Measurements from ENCODE around the gene TGM1.

Gene TGM1

DNA sequence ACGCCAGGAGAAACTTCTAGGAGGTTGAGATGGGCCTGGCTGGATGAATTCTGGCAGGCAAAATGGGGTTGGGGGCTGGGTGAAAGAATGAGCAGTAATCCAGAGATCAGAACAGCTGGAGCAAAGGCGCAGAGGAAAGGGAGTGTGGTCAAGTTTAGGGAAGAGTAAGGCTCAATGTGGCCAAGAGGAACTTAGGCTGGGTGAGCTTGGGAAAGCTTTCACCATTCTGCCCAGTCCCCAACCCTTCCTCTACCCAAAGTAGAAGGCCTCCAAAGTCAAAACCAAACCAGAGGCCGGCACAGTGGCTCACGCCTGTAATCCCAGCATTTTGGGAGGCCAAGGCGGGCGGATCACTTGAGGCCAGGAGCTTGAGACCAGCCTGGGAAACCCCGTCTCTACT is 18.7 kb upstream of the TGM1 start:
- Histone ChIP-seq H3K4me3 (ENCODE audit: low read depth, low read length) (no peak overlapping the region), H3K9me3 (ENCODE audit: control insufficient read depth, insufficient read depth, low read depth, low read length) (no peaks in the 10 kb centered on the region), H3K27ac (ENCODE audit: extremely low read depth, low read depth, low read length) (no peak overlapping the region), H3K36me3 (ENCODE audit: control insufficient read depth in 2 of 2, insufficient read depth in 1 of 2, low read length in 2 of 2) (no peaks in the 10 kb centered on the region), H3K4me1 (ENCODE audit: control insufficient read depth, insufficient read depth, low read length) (no peaks in the 10 kb centered on the region)
- ChIA-PET POLR2A (interaction anchor here (2.9 kb wide), 1 partner anchor 10 kb away, joined by 14 read pairs; the partner anchor contains the start of gene RABGGTA), CTCF (interaction anchor here (1.4 to 1.5 kb wide), 2 partner anchors 11 to 16 kb away, joined by 4 read pairs; partner anchors contain the start of gene RABGGTA)
- no peak for TF ChIP-seq ZNF623 (tag by site-specific recombination; IDR thresholded peaks at IDR 0.05)
- no peak for TF ChIP-seq ZNF785 (tag by site-specific recombination; IDR thresholded peaks at IDR 0.05)
- TF ChIP-seq, protein P1, sequence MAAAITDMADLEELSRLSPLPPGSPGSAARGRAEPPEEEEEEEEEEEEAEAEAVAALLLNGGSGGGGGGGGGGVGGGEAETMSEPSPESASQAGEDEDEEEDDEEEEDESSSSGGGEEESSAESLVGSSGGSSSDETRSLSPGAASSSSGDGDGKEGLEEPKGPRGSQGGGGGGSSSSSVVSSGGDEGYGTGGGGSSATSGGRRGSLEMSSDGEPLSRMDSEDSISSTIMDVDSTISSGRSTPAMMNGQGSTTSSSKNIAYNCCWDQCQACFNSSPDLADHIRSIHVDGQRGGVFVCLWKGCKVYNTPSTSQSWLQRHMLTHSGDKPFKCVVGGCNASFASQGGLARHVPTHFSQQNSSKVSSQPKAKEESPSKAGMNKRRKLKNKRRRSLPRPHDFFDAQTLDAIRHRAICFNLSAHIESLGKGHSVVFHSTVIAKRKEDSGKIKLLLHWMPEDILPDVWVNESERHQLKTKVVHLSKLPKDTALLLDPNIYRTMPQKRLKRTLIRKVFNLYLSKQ (tag by site-specific recombination; IDR thresholded peaks at IDR 0.05; ENCODE audit: borderline replicate concordance), result no peak
- TF ChIP-seq ZNF140 (tag by site-specific recombination; IDR thresholded peaks at IDR 0.05), result no peak
- TF ChIP-seq SP3 (tag by site-specific recombination; IDR thresholded peaks at IDR 0.05), result no peak
- no peak for TF ChIP-seq ZNF175 (tag by site-specific recombination; IDR thresholded peaks at IDR 0.05)
- TF ChIP-seq ZNF202 (tag by site-specific recombination; IDR thresholded peaks at IDR 0.05; ENCODE audit: borderline replicate concordance), result no peak
- TF ChIP-seq ZNF549 (tag by site-specific recombination; IDR thresholded peaks at IDR 0.05), result no peak
- no peak for TF ChIP-seq ZBTB48 (tag by site-specific recombination; IDR thresholded peaks at IDR 0.05)
- TF ChIP-seq ZNF670 (tag by site-specific recombination; IDR thresholded peaks at IDR 0.05; ENCODE audit: low read depth), result no peak
- TF ChIP-seq ZEB2 (tag by site-specific recombination; IDR thresholded peaks at IDR 0.05), result no peak
- no peak for TF ChIP-seq ZNF701 (tag by site-specific recombination; IDR thresholded peaks at IDR 0.05)
- TF ChIP-seq ZNF747 (tag by site-specific recombination; IDR thresholded peaks at IDR 0.05), result no peak

DNA sequence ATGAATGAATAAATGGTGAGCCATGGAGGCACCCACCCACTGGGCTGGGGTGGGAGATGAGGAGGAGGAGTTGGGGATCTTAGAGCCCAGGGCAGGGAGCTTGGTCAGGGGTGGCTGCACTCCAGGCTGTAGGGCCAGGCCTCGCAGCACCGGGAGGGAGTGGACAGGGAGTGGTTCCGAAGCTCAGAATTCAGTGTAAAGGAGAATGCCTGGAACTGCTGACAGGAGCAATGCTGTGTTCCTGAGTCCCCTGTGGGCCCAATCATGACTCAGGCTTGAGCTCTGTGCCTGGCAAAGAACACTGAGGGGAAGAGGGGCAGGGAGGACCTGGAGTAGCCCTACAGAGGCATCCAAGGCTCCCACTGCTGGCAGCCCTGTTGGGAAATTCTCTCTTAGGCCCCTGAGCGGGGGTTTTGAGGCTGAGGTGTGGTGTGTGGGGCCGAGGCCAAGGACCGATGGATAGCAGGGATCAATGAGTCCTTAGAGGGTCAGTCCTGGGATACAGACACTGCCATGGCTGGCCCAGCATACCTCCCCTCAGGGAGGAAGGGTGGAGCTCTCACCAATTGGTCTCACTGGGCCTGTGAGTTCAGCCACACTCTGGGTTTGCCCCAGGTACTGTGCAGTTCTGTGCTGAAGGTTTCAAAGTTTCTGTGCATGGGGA is 18.0 kb upstream of the TGM1 start:
- Histone ChIP-seq H3K4me3 (ENCODE audit: low read depth, low read length) (no peak overlapping the region), H3K4me1 (ENCODE audit: control insufficient read depth, insufficient read depth, low read length) (no peaks in the 10 kb centered on the region), H3K36me3 (ENCODE audit: control insufficient read depth in 2 of 2, insufficient read depth in 1 of 2, low read length in 2 of 2) (no peaks in the 10 kb centered on the region), H3K27ac (ENCODE audit: extremely low read depth, low read depth, low read length) (no peak overlapping the region), H3K9me3 (ENCODE audit: control insufficient read depth, insufficient read depth, low read depth, low read length) (no peaks in the 10 kb centered on the region)
- POLR2A ChIA-PET, result interaction anchor here (0.5 to 2.9 kb wide), 2 partner anchors 10 to 810 kb away, joined by 3 to 14 read pairs; partner anchors contain the start of gene RABGGTA
- TF ChIP-seq ZNF837 (tag by site-specific recombination; IDR thresholded peaks at IDR 0.05) (no peak), ZNF747 (tag by site-specific recombination; IDR thresholded peaks at IDR 0.05) (no peak), KLF7 (tag by site-specific recombination; IDR thresholded peaks at IDR 0.05; ENCODE audit: borderline replicate concordance) (no peak), ZNF223 (tag by site-specific recombination; IDR thresholded peaks at IDR 0.05) (no peak), ZNF658 (tag by site-specific recombination; IDR thresholded peaks at IDR 0.05) (no peak), GLI4 (tag by site-specific recombination; IDR thresholded peaks at IDR 0.05) (no peak), ZFHX2 (tag by site-specific recombination; conservative IDR thresholded peaks at IDR 0.05) (no peak), SP2 (tag by site-specific recombination; IDR thresholded peaks at IDR 0.05) (no peak), ZNF16 (tag by site-specific recombination; IDR thresholded peaks at IDR 0.05; ENCODE audit: low read depth) (no peak), MZF1 (tag by site-specific recombination; IDR thresholded peaks at IDR 0.05; ENCODE audit: borderline replicate concordance) (no peak), ZNF19 (tag by site-specific recombination; IDR thresholded peaks at IDR 0.05; ENCODE audit: low read depth) (no peak), SP7 (tag by site-specific recombination; IDR thresholded peaks at IDR 0.05) (no peak), BCL11B (tag by site-specific recombination; IDR thresholded peaks at IDR 0.05; ENCODE audit: low read depth) (no peak), HOXD13 (CRISPR knock-in tag; IDR thresholded peaks at IDR 0.05; ENCODE audit: borderline replicate concordance) (no peak)
- TF ChIP-seq, protein P2, sequence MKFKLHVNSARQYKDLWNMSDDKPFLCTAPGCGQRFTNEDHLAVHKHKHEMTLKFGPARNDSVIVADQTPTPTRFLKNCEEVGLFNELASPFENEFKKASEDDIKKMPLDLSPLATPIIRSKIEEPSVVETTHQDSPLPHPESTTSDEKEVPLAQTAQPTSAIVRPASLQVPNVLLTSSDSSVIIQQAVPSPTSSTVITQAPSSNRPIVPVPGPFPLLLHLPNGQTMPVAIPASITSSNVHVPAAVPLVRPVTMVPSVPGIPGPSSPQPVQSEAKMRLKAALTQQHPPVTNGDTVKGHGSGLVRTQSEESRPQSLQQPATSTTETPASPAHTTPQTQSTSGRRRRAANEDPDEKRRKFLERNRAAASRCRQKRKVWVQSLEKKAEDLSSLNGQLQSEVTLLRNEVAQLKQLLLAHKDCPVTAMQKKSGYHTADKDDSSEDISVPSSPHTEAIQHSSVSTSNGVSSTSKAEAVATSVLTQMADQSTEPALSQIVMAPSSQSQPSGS (tag by site-specific recombination; IDR thresholded peaks at IDR 0.05; ENCODE audit: low read depth), result no peak
- TF ChIP-seq, protein P3, sequence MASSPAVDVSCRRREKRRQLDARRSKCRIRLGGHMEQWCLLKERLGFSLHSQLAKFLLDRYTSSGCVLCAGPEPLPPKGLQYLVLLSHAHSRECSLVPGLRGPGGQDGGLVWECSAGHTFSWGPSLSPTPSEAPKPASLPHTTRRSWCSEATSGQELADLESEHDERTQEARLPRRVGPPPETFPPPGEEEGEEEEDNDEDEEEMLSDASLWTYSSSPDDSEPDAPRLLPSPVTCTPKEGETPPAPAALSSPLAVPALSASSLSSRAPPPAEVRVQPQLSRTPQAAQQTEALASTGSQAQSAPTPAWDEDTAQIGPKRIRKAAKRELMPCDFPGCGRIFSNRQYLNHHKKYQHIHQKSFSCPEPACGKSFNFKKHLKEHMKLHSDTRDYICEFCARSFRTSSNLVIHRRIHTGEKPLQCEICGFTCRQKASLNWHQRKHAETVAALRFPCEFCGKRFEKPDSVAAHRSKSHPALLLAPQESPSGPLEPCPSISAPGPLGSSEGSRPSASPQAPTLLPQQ (tag by site-specific recombination; IDR thresholded peaks at IDR 0.05), result no peak
- CTCF ChIA-PET, result interaction anchor here (0.6 to 1.5 kb wide), 4 partner anchors 9 to 33 kb away, joined by 3 to 4 read pairs (median 4); partner anchors contain the start of gene RABGGTA

Measured in HEK293 (cell line).